ENCODE data around the gene IST1.

IST1 gene

DNA sequence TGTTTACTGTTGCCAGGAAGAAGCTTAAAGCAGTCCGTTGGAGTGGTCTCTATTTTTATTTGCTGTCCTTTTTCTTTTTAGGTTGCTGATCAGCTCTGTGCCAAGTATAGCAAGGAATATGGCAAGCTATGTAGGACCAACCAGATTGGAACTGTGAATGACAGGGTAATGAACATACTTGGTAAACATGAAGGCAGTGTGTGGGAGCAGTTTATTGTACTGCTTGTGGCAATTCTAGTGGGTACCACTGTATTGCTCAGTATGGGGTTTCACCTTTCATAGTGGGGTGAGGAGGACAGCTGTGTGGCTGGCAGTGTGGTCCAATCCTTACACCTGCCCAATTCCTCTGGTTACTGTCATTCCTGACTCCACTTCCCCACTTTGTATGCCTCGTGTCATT is 25.3 kb downstream of the IST1 start:
- no peak for DNase-seq

DNA sequence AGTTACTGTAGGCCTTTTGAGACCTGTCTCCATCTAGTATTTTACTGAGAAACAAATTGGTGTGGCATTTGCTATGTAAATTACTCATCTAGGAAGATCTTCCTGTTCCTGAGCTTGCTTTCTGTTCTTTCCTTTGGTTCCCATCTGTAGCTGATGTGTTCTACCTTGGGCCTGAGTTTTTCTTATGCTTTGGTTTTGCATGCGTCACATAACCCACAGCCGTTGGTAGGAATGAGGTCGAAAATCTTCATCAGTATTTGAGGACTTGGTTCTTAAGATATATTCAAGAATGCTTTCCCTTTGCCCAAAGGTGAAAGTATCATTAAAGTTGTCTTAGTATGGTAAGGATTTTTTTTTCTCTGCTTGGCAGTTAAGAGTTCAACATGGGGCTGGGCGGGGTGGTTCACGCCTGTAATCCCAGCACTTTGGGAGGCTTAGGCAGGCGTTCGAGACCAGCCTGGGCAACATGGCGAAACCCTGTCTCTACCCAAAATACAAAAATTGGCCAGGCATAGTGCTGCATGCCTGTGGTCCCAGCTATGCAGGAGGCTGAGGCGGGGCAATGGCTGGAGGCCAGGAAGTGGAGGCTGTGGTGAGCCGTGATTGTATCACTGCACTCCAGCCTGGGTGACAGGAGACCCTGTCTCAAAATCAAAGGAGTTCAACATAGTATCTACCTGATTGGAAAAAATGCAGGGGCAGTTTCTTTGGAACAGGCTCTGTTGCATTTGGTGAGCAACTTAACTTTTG is 28.8 kb downstream of the IST1 start:
- no peak for DNase-seq

DNA sequence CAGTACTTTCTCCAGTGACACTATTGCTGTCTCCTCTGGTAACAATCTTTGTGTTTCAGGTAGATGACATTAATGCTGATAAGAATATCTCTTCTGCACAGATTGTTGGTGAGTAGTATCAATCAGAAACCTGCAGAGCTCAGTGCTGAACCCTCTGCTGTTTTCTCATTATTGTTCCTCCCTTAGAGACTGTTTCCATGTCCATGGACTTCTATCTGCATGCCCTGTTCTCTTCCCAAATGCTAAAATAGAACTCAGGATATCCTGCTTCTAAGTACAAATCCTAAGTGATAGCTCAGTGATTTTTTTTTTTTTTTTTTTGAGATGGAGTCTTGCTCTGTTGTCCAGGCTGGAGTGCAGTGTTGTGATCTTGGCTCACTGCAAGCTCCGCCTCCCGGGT is 29.4 kb downstream of the IST1 start:
- no peak for DNase-seq

DNA sequence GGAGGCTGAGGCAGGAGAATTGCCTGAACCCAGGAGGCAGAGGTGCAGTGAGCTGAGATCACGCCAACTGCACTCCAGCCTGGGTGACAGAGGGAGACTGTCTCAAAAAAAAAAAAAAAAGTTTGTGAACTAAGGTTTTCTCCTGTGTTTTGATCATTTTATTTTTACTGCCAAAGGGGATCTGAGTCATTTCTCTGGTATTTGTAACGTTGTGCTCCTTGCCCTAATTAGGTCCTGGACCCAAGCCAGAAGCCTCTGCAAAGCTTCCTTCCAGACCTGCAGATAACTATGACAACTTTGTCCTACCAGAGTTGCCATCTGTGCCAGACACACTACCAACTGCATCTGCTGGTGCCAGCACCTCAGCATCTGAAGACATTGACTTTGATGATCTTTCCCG is 32.1 kb downstream of the IST1 start:
- DNase-seq = no peak

DNA sequence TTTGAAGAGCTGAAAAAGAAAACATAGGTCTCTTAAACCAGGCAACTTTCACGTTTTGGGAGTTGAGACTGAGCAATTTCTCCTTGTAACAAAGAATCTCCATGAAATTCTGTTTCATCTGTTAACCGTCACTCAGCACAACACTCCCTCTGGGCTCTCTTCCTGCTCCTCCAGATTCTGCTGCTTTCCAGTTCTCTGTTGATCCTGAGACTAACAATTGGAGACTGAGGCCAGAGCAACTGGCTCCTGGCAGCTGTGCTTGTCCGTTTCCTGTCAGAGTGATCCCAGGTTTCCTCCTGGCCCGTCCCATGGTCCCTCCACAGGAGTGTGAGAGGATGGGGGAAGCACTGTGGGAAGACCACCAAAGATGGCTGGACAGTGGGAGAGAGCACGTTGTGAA is 32.5 kb downstream of the IST1 start:
- DNase-seq = no peak

DNA sequence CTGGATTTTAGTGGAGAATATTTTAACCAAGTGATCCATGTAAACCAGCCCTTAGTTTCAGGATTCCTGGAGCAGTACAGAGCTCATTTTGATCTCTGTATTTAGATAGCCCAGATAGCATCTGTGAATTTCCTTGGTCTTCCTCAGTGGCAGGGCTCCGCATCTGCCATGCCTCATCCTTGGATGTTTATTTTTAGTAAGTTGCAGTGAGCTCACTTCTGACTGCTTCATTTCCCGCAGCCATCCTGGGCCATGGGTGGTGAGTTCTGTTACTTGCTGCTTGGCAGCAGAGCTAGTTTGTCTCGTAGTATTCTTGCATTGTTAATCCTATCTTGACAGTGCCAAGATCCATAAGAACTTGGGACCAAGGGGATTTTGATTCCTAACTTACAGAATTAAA is 33.7 kb downstream of the IST1 start:
- DNase-seq = no peak

DNA sequence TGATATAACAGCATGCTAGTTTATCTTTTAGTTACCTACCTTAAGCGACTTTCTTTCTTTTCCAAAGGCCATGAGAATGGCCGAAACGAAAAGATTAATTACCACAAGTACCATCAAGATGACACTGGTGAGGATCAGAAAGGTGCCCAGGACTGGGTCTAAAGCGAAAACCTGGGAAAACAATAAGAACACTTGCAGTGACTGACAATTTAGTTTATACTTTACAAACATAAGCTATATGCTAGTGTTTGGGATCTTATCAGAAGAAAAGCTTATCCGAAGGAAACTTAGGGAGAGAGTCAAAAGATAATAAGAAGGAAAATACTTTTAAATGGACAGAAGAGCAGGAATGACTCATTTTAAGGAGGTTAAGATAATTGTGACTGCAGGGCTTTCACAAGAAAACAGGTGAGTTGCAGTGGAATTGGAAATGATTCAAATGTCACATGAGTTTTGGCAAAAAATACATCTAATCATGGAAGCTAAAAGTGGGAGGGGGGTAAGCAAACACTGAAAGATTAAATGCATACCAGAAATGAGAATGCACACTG is 34.8 kb downstream of the IST1 start:
- DNase-seq = no peak

DNA sequence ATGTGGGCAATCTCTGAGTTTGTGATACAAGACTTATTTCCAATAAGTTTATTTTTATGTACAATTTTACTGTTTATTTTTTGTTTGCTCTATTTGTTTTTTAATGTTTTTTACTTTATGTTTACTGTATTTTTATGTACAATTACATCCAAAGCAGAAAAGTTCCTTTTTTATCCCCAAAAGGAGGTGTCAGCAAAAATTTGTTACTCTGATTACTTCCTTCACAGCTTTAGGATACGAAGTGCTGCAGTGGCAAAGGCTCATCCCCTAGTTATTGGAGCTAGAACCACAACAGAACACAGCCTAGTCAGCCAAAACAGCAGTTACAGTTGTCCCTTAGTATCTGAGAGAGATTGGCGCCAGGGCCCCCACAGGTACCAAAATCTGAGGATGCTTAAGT is 35.7 kb downstream of the IST1 start:
- DNase-seq = no peak

DNA sequence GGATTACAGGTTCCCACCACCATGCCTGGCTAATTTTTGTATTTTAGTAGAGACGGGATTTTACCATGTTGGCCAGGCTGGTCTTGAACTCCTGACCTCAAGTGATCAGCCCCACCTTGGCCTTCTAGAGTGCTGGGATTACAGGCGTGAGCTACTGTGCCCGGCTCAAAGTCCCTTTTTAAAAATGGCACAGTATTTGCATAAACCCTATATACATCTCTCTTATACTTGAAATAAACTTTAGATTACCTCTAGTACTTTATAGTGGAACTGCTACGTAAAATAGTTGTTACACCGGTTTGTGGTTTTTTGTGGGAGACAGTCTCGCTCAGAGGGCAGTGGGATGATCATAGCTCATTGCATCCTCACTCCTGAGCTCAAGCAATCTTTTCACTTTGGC is 36.3 kb downstream of the IST1 start:
- DNase-seq = no peak

DNA sequence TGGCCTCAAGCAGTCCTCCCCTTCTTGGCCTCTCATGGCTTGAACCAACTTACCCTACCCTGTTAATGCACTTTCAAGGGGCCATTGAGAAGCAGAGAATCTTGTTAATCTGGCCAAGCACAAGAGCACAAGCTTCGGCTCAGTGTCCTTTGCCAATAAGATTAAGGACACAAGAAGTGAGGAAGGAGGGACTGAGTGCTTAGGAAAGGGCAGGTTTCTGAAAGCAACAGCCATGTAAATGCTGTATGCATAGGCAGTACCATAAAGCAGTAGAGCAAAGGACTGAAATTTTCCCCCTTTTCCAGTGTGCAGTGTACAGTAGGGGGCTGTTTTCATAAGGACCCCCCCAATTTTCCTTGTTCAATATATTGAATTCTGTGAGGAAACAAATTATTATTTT is 37.7 kb downstream of the IST1 start:
- DNase-seq = no peak

DNA sequence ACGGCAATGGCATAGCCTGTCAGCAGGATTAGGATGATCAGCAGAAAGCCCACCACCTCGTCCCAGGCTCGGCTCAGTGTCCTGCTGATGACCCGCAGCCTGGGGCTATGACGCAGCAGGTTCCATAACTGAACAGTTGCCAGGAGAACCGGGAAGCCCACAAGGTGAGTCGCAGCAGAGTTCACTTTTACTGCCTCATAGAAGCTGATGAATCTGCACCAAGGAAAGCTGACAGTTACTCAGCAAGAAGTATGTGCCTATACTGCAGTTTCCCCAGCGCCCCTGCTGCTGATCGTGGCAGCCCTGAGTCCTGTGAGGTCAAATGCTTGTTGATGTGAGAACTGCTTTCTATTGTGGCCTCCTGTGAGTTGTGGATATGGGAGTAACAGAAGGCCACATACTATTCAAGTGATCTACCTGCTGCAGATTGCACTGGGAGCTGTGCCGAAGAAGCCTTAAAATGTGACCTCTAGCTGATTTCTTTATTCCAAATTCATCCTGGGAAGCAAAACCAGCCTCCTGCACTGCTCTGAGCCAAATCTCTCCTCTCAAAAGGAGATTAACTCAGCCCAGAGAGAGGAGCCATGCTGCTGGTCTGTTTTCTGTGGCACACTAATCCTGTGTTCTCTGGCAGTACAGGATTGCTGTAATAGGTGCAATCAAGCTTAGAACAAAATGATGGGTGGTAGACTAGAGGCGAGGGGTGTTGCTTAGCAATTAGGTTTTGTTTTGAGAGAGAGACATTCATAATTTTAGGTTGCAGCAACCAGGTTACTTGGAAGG is 38.8 kb downstream of the IST1 start:
- no peak for DNase-seq

DNA sequence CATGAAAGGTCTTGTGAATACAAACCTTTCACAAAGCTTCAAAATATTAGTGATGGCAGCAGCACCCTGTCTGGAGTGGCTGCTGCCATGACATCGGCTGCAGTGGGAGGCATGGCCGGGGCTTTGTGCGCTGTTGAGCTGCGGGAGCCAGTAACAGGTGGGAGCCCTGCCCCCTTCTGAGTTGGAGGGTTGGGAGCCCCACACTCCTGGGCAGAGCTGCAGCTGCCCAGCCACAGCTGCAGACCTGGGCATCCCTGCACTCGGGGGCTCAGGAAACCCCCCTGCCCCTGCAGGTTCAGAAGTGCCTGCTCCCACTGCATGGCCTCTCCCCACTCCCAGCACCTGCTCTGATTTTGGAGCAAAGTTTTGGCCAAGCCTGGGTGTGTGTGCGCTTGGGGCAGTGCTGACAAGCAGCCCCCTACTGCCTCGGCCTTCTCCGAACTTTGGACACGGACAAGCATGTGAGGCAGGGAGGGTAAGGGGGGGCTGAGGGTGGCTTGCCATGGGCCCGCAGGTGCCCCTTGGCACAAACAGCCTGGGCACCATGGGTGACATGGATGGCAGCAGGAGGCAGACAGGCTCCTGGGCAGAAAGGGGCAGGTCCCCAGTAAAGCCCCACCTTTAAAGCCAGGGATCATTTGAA is 42.7 kb downstream of the IST1 start:
- DNase-seq = no peak

DNA sequence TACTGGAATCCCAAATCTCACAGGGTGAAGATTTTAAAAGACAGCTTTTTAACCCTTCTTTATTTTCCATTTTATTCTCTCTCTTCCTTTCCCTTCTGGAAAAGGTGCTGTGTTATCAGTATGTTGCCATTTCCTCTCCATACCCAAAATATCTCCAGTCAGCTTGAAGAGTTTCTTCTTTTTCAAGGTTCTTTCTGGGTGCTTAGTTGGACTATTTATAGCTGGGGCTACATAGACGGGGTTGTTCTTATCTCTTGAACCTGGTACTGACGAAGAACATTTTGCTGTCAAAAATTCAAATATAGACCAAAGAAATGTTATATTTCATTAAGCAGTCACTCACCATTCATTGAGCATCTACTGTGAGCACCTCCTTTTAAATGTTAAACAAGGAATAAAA is 48.6 kb downstream of the IST1 start:
- no peak for DNase-seq

DNA sequence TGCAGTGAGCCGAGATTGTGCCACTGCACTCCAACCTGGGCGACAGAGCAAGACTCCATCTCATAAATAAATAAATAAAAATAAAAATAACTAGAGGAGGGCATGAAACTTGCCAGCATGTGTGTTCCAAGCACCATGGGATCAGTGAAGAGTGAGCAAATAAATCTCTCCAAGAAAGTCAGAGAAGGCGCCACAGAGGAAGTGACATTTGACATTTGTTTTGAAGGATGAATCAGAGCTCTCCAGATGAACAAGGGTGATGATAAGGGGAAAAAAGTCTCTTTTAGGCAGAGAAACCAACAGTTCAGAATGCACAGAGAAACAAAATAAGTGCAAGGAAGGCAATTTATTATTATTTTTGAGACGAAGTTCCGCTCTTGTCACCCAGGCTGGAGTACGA is 50.3 kb downstream of the IST1 start:
- no peak for DNase-seq

DNA sequence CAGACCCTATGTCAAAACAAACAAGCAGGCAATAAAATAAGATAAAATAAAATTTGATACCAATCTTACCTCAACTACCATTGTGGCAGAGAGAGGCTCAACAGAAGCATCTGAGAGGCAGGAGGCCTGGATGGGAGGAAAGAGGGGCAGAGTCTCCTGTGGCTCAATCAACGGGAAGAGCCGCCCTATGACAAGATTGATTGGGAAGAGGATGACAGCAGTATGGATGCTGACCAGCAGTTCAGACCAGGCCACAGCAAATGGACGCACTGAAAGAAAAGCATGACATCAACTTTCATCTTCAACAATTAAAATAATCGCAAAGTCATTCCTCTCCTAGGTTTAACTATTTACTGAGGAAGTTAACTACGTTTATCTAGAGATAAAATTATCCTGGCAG is 57.5 kb downstream of the IST1 start:
- DNase-seq = no peak

DNA sequence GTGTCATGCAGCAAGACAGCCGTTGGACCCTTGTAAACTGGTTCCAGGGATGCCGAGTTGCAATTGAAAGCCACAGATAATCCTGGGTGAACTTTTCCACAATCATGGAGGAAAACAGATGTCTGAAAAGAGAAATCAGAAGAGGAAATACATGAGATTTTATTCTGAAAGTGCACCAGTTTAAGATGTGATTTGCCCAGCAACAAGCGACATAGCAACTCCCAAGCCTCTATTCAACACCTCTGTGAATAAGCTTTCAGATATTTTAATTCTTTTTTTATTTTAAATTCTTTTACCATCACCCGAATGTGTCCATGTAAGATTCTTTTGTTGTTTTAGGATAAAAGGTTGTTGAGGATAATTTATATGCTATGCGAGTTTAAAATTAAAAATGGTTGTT is 58.8 kb downstream of the IST1 start:
- no peak for DNase-seq

DNA sequence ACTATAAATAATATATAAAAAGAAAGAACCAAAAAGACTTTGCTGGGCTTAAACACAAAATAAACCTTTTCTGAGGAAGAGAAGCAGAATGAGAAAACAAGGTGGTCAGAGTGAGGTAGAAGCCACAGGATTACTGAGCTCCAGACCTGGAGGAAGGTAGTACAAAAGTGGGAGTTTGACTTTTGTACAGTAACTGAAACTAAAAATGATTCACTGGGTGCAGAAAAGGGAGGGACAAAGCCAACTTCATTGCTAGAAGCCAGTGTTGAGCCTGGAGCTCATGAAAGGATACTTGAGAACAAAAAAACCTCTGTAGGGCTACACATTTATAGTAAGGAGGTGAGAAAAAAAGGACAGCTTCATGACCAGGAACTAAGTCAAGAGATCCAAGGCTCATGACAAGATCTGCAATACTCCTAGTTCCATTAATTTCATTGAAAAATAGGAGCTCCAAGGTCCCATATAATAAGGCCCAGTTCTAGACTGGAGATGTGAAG is 59.4 kb downstream of the IST1 start:
- peak; percentile 4 for DNase-seq

DNA sequence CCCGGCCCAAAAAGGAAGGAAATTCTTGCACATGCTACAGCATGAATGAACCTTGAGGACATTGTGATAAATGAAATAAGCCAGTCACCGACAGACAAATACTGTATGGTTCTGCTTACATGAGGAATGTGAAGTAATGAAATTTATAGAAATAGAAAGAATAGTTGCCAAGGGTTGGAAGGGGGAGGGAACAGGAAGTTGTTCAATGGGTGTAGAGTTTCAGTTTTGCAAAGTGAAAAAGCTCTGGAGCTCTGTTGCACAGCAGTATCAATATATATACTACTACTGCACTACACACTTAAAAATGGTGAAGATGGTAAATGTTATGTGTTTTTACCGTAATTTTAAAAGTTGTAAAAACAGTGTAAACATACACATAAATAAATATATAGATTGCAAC is 61.2 kb downstream of the IST1 start:
- DNase-seq = peak; percentile 38

DNA sequence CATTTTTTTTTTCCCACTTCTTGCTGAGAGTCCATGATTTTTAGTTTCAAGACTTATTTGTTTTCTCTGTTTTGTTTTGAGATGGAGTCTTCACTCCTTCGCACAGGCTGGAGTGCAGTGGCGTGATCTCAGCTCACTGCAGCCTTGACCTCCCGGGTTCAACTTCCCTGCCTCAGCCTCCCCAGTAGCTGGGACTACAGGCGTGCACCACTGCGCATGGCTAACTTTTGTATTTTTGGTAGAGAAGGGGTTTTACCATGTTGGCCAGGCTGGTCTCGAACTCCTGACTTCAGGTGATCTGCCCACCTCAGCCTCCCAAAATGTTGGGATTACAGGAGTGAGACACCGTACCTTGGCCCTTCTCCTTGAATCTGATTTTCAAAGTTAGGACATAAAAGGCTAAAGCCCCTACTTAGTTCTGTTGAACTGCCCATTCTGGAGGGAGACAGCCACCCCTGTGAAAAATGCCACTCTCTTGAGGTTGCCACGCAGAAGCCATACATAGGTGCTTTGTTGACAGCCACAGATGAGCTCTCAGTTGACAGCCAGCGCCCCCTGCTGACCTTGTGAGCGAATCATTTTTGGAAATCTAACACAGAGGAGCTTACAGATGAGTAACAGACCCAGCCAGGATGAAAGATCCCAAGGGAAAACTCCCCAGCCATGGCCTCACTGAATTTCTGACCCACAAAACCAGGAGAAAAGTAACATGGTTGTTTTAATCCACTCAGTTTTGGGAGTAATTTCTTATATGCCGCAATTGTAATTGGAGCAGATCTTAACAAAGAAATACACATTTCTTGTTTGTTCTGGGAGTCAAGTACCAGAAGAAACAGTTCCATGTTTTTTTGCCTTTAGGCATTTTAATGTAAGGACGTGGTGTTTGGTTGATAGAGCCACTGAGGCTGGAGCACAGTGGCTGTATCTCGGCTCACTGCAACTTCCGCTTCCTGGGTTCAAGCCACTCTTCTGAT is 66.0 kb downstream of the IST1 start:
- DNase-seq = peak; percentile 86

DNA sequence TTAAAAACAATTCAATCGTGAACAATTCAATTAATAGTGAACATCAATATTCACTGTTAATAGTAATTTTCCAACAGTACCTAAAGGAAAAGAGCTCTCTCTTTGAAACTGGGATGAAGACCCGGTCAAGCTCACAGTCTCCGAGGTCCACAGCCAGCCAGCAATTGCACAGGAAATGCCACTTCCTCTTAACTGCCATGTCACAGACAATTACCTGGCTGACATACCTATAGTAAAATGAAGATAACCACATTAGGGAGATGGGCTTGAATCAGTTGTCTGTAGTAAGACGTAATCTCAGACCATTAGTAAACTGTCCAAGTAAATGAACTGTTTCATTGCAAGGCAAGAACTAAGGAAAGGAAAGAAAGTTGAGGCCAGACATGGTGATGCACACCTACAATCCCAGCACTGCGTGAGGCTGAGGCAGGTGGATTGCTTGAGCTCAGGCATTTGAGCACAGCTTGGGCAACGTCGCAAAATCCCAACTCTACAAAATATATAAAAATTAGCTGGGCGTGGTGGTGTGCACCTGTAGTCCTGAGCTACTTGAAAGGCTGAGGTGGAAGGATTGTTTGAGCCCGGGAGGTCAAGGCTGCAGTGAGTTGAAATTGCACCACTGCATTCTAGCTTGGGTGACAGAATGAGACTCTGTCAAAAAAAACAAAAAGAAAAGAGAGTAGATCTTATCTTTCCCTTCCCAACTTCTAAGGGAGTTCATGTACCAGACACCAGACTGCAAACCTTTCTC is 68.0 kb downstream of the IST1 start:
- DNase-seq = no peak

DNA sequence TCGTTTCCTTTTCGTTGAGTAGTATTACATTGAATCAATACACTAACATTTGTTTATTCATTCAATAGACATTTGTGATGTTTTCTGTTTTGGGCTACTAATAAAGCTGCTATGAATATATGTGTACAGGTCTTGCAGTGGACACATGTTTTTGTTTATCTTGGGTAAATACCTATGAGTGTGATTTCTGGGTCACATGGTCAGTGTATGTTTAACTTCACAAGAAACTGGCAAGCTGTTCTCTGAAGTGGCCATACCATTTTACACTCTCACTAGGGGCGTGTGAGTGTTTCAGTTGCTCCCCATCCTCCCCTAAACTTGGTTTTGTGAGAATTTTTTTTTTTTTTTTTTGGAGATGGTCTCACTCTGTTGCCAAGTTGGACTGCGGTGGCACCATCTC is 69.9 kb downstream of the IST1 start:
- no peak for DNase-seq

DNA sequence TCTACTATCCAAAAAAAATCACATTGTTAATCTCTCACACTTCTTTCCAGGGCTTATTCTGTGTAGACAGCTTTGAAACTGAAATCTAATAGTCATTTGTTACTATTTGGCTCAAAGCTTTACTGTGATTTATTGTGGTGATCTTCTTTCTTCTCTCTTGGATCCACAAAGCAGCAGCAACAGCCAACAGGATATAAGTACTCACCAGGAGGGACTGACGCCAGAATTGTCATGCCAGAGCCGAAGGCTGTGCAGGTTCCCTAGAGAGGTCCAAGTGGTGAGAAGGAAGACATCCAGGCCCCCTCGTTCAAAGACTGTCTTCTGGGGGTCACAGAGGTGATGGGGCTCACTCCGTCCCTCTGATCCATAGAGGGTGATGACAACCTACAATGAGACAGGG is 71.6 kb downstream of the IST1 start:
- DNase-seq = no peak

Data from activated CD4-positive, alpha-beta T cell treated with anti-CD3 and anti-CD28 coated beads, Interleukin-2, Interleukin-6, amounts not matched to agents 100 ng/mL and 50 ng/mL, durations not matched to agents 16 hours and 8 hours (primary cell).